Measurements from ENCODE around the gene EIF3L. TPM values are rescaled to one million over a fixed set of nuclear protein-coding genes. Genes with fewer than 3 reads are reported as not detected.

Gene EIF3L
- total and polyA plus RNA-seq, 9 of the 15 experiments (the other 6 are each of a cell fraction or from before 2014, with no cell fraction given) = 257 to 699 (median 368) TPM

DNA sequence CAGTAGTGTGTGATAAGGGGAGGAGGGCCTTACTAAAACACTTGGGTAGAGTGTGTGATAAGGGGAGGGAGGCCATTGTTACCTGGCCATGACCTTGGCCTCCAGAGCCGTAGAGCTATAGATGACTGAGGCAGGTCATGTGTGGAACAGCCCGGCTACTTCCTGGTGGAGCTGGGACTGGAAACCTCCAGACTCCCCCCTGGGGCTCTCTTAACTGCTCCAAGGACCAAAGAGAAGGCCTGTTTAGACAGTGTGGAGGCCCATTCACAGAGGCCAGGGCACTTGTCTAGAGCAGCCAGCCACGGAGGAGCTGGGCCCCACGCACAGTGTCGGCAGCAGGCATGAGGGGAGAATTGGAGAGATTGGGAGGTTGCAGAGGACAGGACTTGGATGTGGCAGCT, 44.4 kb downstream of the EIF3L start (continued):
- TF ChIP-seq RERE (CRISPR knock-in tag; IDR thresholded peaks at IDR 0.05; ENCODE audit: borderline replicate concordance) (no peak), USF1 (CRISPR knock-in tag; IDR thresholded peaks at IDR 0.05) (no peak), CBX2 (IDR thresholded peaks at IDR 0.05; ENCODE audit: insufficient read depth, low read length, poor library complexity, severe bottlenecking) (no peak), E2F3 (CRISPR knock-in tag; IDR thresholded peaks at IDR 0.05) (no peak)
- TF ChIP-seq, protein P1, sequence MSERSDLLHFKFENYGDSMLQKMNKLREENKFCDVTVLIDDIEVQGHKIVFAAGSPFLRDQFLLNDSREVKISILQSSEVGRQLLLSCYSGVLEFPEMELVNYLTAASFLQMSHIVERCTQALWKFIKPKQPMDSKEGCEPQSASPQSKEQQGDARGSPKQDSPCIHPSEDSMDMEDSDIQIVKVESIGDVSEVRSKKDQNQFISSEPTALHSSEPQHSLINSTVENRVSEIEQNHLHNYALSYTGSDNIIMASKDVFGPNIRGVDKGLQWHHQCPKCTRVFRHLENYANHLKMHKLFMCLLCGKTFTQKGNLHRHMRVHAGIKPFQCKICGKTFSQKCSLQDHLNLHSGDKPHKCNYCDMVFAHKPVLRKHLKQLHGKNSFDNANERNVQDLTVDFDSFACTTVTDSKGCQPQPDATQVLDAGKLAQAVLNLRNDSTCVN (CRISPR knock-in tag; IDR thresholded peaks at IDR 0.05) = no peak

Measured in K562 (cell line).